ENCODE results near the gene DOLPP1.
"Not testable (repeated sequence)": the region's sequence is repeated elsewhere in the genome, so short reads cannot be mapped to it uniquely, and the experiment has no call there.

Gene DOLPP1

GRCh38 chr9:129095170-129095667 is 14.3 kb downstream of the DOLPP1 start:
- DNase-seq = no peak

- DNase-seq = no peak
These were observed 15.0 kb downstream of the DOLPP1 start for GRCh38 chr9:129095908-129096307.

- no peak for DNase-seq
These were observed 16.9 kb downstream of the DOLPP1 start for GRCh38 chr9:129097671-129098306.

DNA sequence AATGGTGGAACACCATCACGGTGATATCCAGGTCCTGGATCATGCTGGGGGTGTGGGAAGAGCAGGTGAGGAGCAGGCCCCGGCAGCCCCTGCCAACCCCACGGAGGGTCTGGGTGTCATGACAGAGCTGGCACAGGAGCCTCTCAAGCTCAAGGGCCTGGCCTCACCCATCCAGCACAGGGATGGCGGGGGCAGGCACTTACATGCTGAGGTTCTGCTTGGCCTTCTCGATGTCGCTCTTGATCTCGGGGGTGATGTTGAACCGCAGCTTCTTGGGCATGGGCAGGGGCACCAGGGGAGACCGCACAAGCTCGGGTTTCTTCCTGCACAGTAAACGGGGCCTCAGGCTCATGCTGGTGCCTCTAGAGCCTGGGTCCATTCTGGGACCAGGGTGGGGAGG is 17.4 kb downstream of the DOLPP1 start:
- no peak for DNase-seq

- DNase-seq = no peak
These were observed 19.7 kb downstream of the DOLPP1 start for GRCh38 chr9:129100383-129101169.

GRCh38 chr9:129101279-129101678 is 20.4 kb downstream of the DOLPP1 start:
- DNase-seq = no peak

DNA sequence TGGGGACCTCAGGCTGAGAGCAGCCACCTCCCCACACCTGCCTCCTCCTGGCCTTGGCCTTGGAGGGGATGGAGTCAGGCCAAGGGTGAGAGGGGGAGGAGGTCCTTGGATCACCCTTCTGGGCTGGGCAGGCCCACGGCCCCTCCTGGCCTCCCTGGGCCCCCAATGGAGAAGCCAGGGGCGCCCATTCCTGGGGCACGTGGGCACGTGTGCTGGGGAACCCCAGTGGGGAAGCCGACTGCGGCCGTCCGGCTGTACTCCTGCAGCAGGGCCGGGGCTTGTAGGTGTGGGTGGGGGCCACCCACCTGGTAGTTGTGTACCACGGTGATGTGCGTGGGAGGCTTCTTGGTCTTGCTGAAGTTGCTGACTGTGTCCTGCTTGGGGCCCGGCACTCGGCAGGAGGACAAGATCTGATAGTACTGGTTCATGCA is 21.2 kb downstream of the DOLPP1 start:
- no peak for DNase-seq

DNA sequence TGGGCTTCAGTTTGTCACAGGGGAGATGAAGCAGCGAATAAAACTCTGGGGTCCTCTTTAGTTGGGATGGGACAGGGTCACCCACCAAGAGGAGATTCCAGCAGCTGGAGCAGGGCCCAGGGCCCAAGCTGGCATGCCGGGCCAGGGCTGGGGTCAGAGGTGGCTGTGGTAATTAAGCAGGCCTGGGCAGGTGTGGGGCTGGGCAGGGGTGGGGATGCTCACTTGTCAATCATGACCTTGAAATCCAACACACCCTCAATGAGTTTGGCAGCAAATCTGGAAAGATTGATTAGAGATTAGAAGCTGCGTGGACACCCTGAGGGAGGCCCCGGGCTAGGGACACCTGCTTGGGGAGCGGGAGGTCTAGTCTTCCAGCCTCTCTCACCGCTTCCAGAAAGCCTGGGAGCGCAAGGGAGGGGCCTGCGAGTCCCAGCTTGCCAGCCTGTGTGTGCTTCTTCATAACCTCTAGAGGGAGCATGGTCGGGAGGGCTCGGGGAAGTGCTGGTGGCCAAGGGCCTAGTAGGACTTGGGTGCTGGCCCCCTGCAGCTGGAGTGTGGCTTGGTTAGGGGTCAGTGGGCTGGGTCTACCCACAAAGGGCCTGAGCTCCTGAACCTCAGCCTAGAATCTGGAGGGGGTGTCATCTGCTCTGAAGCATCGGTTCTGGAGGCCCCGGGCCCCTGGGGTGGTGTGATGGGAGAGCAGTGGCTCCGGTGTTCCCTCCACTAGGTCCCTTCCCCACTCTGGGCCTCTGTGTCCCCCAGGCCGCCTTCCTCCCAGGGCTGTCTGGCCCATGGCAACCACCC is 22.1 kb downstream of the DOLPP1 start:
- no peak for DNase-seq

DNA sequence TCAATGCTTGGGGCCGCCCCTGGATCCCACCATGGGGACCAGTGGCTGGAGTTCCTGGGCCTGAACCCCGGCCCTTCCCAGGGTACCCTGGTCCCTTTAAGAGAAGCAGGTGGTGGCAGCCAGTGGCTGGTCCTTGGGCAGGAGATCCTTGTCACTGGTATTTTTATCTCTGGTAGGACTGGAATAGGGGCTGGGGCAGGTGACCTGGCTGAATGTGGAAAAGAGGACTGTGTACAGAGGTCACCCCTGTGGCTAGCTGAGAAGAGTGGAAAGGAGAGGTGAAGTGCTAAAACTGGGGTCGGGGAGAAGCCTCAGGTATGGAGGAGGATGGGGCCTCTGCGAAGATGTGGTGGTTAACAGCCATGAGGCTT is 22.7 kb downstream of the DOLPP1 start:
- no peak for DNase-seq

- DNase-seq = no peak
These were observed 23.1 kb downstream of the DOLPP1 start for GRCh38 chr9:129104051-129104450.

DNA sequence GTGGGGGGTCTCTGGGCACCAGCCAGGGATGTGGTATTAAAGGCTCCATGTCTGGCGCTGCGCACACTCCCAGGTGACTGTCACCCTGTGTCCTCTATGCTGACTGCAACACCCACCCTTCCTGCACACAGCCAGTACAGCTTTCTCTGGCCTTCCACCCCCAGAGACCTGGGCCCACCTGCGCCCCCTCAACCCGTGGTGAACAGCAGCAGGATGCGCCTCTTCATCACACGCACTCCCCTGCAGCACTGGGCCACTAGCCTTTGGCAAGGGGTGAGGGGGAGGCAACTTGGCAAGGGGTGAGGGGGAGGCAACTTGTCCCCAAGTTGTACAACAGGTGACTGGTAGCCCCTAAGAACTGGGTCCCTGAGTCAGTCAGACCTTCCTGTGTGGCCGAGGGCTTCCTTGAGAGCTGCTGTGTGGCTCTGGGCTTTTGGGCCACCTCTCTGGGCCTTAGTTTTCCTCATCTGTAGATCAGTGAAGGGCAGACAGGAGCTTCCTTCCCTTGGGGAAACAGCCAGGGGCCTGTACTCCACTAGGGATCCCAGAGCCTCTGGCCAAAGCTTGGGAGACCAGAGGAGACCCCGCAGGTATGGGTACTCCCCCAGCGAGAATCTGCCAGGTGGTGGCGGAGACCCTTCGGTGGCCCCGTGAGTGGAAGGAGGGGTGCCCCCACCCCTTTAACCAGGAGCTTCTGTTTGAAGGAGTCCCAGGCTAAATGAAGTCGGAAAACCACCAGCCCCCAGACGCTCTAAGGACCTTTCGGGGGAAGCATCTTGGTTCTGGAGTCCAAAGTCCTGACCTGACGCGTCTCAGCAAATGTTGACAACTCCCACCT is 25.2 kb downstream of the DOLPP1 start:
- DNase-seq = no peak

- DNase-seq = no peak
These were observed 26.7 kb downstream of the DOLPP1 start for GRCh38 chr9:129107651-129108050.

DNA sequence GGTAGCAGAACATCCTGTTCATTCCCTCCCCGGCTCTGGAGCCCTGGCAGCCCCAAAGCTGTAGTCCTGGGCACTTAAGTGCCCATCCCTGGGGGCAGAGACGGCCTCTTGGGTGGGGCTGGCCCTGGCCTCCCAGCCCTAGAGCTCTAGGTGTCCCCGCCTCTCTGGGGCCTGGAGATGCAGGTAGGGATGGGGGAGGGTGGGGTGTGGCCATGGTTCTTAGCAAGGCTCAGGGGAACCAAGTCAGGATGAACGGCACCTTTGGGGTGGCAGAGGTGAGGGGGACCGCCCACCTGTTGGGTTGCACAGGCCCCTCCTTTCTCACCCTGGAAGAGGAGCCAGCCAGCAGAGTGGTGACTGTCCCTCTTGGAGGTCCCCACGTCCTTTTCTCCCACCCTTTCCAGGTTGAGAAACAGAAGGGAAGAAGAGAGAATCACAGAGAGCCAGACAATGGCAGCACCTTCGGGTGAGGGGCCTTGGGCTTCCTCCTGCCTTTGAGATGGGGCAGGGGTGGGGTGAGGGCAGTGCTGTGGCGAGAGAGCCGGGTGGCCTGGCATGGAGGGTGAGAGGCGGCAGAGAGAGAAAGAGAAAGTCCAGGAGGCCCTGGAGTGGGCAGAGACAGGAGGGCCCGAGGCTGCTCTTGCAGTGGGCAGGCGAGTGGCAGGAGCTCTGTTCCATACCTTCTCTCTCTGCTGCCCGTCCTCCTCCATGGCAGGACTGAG is 27.3 kb downstream of the DOLPP1 start:
- DNase-seq = no peak

DNA sequence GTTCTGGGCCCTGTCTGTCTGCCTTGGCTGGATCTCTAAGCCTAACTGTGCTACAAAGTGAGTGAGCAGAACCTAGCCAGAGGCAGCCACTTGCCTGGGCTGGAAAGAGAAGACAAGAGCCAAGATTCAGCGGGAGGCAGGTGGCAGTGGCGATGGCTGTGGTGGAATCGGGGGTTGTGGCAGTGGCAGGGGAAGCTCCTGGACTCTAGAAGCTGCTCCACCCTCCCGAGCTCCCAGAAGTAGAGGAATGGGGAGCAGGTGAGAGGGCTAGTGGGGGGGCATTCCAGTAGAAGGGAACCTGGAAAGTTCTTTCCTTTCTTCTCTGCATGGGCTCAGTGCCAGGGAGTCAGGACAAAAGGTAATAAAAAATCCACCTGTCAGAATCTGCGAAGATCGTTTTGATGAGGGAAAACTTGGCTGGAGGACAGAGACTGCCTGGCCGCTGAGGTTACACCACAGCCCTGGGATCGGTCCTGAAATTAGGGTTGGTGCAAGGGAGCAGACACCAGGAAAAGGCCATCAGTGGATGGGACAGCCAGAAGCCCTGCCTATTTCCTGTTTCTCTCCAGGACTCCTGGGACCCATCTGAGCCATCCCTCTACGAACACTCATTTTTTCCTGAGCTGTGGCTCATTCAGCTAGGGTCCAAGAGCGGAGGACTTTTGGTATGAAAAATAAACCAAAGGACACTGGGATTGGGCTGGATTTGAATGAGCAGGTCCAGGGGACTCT is 28.1 kb downstream of the DOLPP1 start:
- DNase-seq = no peak

- no peak for DNase-seq
These were observed 28.6 kb downstream of the DOLPP1 start for GRCh38 chr9:129109537-129109903.

GRCh38 chr9:129109952-129110739 is 29.2 kb downstream of the DOLPP1 start:
- no peak for DNase-seq

DNA sequence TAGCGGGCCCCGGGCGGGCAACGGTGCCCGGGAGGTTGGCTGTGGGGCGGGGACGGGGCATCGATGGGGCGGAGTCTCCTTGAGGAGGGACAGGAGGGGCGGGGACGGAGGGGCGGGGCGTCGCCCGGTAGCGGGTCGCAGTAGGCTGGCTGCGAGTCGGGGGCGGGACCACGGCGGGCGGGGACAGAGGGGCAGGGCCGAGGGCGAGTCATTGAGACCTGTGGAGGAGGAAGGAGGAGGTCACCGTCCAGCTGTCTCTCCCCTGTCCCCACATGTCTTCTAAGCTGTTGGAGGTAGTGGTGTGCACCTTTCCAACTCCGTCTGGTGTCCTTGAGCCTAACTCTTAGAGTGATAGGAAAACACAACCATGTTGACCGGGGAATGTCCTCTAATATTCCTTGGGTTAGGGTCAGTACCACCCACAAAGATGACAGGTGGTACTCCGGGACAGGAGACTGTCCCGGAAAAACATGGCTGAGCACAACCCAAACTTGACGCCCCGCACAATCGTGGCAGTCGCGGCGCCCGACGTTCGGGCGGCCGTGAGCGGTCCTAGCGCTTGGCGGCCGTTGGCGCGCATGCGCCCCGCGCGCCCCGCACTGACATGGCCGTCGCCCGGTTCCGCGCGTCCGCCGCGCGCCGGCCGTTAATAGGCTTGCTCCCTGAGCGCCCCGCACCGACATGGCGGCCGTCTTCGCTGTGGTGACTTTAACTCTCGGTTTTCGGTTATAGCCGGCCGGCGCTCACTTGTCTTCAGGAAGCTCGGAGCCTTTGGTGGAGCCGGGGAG is 30.0 kb downstream of the DOLPP1 start, which contains the start of the genes CRAT and PTPA:
Gene CRAT, minus strand, starts transcription at position 54 of the 788 bp plus-strand sequence. CDS start 284 bp downstream, outside the sequence.
Gene PTPA, plus strand, starts transcription at position 676 of the 788 bp plus-strand sequence. CDS start 186 bp downstream, outside the sequence.
- DNase-seq = peak; percentile 97

DNA sequence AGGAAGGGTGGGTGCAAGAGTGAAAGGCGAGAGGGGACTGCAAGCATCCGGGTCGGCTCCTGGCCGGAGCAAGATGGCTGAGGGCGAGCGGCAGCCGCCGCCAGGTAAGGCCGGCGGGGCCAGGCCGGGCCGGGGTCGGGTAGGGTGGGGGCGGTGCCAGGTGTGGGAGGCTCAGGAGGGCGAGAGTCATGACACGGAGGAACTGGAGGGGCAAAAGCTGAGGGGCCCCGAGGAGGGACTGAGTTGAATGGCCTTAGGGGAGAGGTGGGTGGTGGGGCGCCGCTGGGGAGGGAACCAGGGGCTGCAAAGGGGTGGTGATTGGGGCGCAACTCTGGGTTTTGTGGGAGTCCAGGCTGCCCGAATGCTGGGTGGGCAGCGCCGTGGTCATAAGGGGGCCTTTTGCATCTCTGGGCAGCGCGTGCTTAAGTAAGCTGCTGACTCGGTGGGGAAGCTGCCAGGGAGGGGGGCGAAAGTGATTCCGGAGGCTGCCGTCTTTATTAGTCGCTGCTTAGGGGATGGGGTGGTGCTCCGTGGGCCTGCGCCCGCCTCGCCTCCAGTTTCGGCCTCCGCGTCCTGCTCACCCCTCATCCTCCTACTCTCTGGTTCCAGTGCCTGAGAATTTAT is 30.7 kb downstream of the DOLPP1 start:
- DNase-seq = no peak

- not testable (repeated sequence) for DNase-seq
These were observed 31.6 kb downstream of the DOLPP1 start for GRCh38 chr9:129112526-129112925.
